ENCODE measurements around the gene COL4A4.

DNA sequence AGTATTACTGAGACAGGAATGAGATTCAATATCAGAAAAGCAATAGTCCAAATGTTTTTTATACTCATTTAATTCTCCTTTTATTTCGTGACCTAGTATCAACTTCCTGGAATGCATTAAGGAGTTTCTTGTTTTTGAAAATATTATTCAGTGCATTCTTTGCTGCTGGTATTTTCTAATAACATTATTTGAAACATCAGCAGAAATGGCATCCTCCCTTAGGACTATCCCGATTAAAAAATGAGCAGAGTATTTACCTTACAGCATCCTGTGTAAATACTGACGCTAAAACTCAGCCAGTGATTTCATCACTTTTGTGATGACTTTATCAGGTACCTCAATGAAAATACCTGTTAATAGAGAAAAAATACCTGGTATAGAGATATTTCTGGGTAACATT is 16.8 kb upstream of the COL4A4 start:
- TF ChIP-seq CTCF (IDR thresholded peaks at IDR 0.05) (no peak), POLR2A (IDR thresholded peaks at IDR 0.05) (no peak)

All from Peyer's patch (tissue), 4 donors.